Stimulated activated CD4-positive, alpha-beta T cell treated with anti-CD3 and anti-CD28 coated beads, Interleukin-4, amount 100 ng/mL, for 1 hour (primary cell): ENCODE results near the gene WDR5B.
"Not testable (repeated sequence)": the region's sequence is repeated elsewhere in the genome, so short reads cannot be mapped to it uniquely, and the experiment has no call there.

Experiments used
- DNase-seq: peaks from one replicate; pipeline ENCODE4 v3.0.0-alpha.2; 2020

Gene WDR5B

GRCh38 chr3:122407946-122408345 is 7.9 kb downstream of the WDR5B start:
- DNase-seq: no peak

GRCh38 chr3:122406198-122406597 is 9.7 kb downstream of the WDR5B start:
- no peak for DNase-seq

GRCh38 chr3:122405015-122405414 is 10.8 kb downstream of the WDR5B start:
- DNase-seq: no peak

- no peak for DNase-seq
Measured at GRCh38 chr3:122403489-122403888, 12.4 kb downstream of the WDR5B start.

- DNase-seq: no peak
Measured at GRCh38 chr3:122398920-122399319, 16.9 kb downstream of the WDR5B start.

- DNase-seq: no peak
Measured at GRCh38 chr3:122397201-122397600, 18.7 kb downstream of the WDR5B start.

- no peak for DNase-seq
Measured at GRCh38 chr3:122396511-122396910, 19.4 kb downstream of the WDR5B start.

GRCh38 chr3:122395582-122395981 is 20.3 kb downstream of the WDR5B start:
- DNase-seq: no peak

- DNase-seq: no peak
Measured at GRCh38 chr3:122394173-122394572, 21.7 kb downstream of the WDR5B start.

- DNase-seq: no peak
Measured at GRCh38 chr3:122392868-122393844, 22.7 kb downstream of the WDR5B start.

- no peak for DNase-seq
Measured at GRCh38 chr3:122391681-122392446, 24.0 kb downstream of the WDR5B start.

GRCh38 chr3:122390665-122391064 is 25.2 kb downstream of the WDR5B start:
- DNase-seq: no peak

- no peak for DNase-seq
Measured at GRCh38 chr3:122389892-122390291, 26.0 kb downstream of the WDR5B start.

- DNase-seq: no peak
Measured at GRCh38 chr3:122389197-122389596, 26.7 kb downstream of the WDR5B start.

- no peak for DNase-seq
Measured at GRCh38 chr3:122387709-122388108, 28.2 kb downstream of the WDR5B start.

GRCh38 chr3:122383771-122384697 is 31.8 kb downstream of the WDR5B start, which contains the start of gene FAM162A:
TSS of gene FAM162A (plus strand) at chr3:122384182. CDS start at chr3:122384266, 84 bp downstream.
- DNase-seq: peak; percentile 94

- peak; percentile 88 for DNase-seq
Measured at GRCh38 chr3:122382888-122383666, 32.8 kb downstream of the WDR5B start, which contains the start of gene MIX23. TSS of gene MIX23 (minus strand) at chr3:122383231. CDS start at chr3:122383224, 7 bp downstream.

GRCh38 chr3:122377975-122378374 is 37.9 kb downstream of the WDR5B start:
- no peak for DNase-seq

GRCh38 chr3:122374034-122374433 is 41.8 kb downstream of the WDR5B start:
- DNase-seq: no peak

- no peak for DNase-seq
Measured at GRCh38 chr3:122366379-122366749, 49.5 kb downstream of the WDR5B start.

- not testable (repeated sequence) for DNase-seq
Measured at GRCh38 chr3:122365582-122366378, 50.1 kb downstream of the WDR5B start.
